GM21529 (cell line): ENCODE results near the gene ABHD15.
A peak's percentile ranks its signal among the peaks of the same experiment; 100 is the strongest.
"Not testable (repeated sequence)": the region's sequence is repeated elsewhere in the genome, so short reads cannot be mapped to it uniquely, and the experiment has no call there.

ENCODE experiments used
- ATAC-seq: cut with Tn5 transposase; IDR thresholded peaks from one replicate; pipeline ENCODE4 v1.9.1; 2021; ENCODE audit not compliant: unreplicated experiment

ABHD15 gene

DNA sequence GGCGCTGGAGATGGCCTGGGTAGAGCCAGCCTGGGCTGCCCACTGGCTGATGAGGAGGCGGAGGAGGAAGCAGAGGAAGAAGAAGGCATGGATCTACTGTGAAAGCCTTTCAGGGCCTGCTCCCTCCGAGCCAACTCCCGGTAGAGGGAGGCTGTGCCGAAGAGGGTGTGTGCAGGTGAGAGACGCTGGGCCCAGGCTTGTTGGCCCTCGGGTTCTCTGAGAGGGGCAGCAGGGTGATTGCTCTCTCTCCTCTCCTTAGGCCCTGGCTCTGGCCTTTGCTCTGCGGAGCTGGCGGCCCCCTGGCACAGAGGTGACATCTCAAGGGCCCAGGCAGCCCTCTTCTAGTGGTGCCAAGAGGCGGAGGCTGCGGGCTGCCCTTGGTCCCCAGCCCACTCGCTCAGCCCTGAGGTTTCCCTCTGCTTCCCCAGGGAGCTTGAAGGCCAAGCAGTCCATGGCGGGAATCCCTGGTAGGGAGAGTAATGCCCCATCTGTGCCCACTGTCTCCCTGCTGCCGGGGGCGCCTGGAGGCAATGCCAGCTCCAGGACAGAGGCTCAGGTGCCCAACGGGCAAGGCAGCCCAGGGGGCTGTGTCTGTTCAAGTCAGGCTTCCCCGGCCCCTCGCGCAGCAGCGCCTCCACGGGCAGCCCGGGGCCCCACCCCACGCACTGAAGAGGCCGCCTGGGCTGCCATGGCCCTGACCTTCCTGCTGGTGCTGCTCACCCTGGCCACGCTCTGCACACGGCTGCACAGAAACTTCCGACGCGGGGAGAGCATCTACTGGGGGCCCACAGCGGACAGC lies 5.2 kb upstream of the ABHD15 start:
- ATAC-seq, result no peak

GRCh38 chr17:29571486-29571882 lies 4.6 kb upstream of the ABHD15 start:
- ATAC-seq, result no peak

GRCh38 chr17:29570521-29570920 lies 3.7 kb upstream of the ABHD15 start:
- no peak for ATAC-seq

DNA sequence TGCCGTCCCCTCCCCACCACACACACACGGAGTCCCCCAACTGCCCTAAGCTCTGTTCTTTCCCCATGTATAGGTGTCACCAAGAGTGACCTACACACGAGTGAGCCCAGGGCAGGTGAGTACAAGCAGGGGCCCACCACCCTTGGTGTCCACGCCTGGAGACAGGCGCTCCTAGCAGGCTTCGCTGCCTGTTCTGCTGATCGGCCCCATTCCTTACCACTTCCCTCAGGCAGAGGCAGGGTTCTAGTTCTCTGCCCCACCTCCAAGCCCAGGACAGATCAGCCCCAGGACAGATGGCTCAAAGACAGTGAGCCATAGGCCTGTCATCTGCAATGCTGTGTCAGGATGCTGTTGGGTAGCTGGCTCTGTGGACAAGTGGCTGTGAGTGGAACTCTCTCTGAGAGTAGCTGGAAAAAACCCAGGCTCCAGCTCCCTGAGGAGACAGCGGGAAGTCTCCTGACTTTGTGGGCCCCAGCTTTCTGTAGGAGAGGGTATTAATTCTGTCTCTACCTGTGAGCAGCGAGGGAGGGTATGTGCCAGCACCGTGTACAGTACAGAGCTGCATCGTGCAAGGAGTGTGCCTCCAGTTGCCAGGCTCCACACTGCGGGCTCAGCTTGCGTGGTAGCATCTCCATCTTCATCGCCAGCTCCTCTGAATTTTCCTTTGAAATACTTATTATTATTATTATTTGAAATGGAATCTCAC lies 2.6 kb upstream of the ABHD15 start:
- ATAC-seq, result no peak

DNA sequence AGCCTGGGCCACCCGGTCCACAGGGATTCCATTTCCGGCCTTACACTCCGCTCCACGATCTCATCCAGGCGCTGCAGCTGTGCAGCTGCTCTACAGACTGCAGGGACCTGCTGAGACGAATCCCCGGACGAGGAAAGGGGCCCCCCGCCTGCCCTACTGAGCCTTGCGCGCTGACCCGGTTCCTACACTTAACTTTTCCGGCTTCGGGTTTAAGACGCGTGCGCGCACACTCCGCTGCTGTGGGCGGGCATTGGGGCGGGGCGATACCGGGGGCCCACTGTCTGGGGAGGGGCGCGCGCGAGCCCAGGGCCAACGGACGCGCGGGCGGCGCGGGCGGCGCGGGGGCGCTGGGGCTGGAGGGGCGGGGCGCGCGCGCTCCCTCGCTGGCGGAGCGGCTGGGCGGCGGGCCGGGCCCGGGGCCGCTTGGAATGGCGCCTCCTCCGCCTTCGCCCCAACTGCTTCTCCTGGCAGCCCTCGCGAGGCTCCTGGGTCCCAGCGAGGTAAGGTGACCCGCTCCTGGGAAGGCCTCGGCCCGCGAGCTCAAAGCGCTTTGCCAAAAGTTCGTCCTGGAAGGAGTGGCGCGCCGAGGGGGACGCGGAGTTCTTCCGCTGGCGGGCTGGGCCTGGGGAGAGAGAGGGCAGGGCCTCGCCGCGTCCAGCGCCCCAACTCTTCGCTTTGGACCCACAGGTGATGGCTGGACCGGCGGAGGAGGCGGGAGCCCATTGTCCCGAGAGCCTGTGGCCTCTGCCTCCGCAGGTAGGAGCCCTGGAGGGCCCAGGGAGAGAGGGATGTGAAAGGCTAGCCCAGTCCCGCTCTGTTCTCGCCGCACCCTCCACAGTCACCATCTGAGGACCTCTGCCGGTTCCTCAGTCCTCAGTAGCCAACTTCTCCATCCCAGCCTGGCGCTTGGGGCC lies 1.8 kb upstream of the ABHD15 start, which contains the start of gene TP53I13:
TSS of gene TP53I13 (plus strand) at position 371 of the 914 bp plus-strand sequence. CDS start at position 429, 58 bp downstream.
- peak; percentile 37 for ATAC-seq

DNA sequence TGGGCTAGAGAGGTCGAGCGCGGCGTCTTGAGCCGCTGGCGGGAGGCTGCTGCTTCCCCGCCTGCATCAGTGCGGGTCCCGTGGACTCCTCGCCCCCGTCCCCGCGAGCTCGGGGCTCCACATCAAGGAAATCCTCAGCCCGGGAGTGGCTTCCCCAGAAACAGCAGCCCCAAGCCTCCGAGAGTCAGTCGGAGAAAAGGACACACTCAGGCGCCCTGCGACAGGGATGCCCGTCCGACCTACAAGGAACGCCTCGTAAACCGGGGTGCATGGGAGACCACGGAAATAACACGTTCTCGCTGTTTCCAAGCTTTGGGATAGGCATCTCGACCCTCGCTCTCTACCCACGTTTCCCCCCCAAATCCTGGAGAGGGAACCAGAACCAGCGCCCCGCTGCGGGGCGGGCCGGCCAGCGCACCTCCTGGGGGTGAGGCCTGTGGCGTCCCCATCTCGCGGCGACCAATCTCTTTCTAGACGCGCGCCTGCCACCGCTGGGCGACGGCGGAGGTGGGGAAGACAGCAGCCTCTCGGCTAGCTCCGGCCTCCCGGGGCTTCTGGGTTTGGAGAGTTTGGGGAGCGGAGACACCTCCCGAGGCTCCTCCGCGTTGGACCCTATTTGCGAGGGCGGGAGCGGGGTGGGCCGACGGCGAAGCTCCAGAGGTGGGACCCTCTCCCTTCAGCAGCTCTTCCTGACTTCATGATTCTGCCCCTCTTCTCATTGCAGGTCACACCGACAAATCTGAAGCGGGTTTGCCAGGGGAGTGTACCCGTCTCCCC lies 905 bp upstream of the ABHD15 start:
- ATAC-seq, result peak; percentile 44

GRCh38 chr17:29567304-29567553 lies 392 bp upstream of the ABHD15 start:
- ATAC-seq, result peak; percentile 8

DNA sequence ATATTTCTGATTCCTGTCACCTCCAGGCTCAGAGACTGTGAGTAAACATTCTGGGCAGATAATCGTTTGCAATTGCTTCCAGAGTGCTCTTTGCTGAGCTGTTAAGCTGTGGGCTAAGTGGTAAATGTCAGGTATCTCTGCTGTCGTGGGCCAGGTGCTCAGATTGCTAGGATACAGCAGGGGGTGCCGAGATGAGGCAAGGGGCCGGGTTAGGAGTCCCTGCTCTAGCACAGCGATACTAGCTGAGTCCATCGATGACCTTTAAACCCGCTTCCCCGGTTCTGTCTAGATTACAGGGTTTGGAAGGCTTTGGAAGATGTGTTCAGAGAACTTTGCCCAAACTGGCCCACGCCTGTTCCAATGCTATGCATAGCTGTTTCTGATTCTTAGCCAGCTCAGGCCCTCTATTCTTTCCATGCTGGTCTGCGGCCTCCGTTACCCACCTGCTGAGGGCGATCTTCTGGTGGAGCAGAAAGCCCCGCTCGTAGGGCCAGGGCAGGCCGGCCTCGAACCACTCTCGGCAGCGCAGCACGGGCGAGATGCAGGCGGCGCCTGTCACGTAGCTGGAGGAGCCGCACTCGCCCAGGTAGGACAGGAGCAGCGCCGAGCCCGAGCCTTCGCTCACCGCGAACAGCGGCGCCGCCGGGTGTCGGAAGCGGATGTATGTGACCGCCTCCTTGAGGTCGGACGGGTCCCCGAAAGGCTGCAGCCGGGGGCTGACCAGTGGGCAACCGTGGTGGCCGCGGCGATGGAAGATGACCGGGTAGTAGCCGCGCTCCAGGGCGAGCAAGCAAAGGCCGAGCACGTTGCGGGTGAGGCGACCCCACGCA lies 979 bp downstream of the ABHD15 start:
- ATAC-seq, result peak; percentile 14

DNA sequence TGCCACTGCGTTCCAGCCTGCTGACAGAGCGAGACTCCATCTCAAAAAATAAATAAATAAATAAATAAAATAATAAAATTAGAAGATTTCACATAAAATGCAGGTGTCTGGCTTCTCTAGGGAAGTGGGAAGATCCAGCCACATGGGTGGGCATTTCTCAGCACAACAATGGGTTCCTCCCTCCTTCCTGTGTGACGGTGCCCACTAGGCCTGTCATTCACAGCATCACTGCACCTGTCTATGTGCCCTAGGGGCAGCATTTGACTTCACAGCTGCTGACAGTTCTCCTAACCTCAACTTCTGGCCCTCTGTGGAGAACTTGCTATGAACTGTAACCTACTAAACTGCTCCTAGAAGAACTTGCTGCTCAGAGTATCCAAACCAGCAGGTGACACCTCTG lies 3.0 kb downstream of the ABHD15 start:
- no peak for ATAC-seq

DNA sequence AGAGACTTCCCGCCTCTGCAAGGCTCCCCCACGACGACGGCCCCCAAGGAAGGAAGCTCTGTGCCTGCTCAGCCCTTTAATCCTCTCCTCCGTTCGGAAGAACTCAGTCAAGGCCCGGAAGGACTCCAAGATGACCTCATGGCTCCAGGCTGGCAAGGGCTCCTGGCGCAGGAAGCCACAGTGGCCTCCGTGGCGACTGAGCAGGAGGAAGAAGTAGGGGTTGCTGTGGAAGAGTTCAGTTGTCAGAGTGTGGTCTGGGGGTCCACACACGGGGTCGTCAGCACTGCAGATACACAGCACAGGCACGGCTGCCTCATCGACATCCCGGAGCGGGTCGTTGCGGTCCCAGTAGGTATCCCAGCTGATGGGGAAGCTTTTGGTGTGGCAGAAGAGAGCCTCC lies 4.2 kb downstream of the ABHD15 start:
- ATAC-seq, result no peak

DNA sequence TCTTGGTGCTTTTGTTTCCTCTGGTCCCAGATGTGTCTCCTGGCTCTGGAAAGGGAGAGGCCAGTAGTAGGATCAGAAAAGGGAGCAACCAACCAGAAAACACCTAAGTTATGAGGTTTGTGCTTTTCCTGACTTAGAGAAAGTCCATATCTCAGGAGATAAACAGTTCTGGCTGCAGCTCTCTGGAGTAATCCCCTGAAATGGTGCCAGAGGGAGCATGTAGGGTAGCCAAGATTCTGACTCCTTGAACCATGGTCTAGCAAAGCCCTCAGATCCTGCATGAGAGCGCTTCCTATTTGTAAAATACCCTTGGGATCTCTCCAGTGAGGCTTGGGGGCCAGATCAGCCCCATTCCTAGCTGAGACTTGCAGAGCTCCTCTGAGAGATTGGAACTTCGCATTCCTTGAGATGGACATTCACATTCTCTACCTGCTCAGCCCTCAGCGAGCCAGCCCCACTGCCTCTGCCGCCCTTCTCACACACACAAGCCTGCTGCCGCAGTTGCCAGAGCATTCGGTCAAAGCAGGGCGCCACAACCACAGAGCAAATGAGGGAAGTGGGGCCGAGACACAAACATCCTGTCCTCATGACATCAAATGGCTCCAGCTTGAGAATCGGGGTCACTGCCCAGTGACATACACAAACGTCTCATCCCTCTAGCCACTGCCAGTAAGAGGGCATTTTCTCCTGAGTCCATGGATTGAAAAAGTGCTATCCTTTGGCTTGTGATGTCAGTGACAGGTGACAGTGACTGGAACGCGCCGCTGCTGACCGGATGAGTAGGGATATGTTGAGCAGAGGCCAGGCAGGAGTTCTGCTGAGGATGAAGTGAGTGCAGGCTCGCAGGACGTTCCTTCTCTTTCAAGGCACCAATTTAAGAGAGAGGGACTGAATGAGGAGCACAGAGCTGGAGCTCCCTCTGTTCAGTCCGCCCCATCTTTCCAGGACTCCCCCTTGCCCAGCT lies 5.0 kb downstream of the ABHD15 start:
- no peak for ATAC-seq

DNA sequence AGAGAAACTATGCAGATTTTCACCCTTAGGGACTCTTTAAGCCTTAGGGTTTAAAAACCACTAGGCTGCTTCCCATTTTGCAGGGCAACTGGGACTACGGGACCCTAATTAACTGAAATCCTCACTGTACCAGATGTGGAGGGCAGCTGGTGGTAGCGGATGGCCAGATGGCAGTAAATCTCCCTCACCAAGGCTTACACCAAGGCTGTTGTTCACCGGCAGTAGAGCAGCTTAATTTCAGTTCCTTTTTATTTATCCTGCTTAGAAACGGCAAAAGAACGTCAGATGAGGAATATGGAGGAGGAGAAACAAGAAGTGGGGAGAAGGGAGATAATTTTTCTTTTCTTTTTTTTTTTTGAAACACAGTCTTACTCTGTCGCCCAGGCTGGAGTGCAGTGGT lies 6.5 kb downstream of the ABHD15 start:
- no peak for ATAC-seq

- ATAC-seq, result no peak
Measured at GRCh38 chr17:29559640-29560039, 7.2 kb downstream of the ABHD15 start.

DNA sequence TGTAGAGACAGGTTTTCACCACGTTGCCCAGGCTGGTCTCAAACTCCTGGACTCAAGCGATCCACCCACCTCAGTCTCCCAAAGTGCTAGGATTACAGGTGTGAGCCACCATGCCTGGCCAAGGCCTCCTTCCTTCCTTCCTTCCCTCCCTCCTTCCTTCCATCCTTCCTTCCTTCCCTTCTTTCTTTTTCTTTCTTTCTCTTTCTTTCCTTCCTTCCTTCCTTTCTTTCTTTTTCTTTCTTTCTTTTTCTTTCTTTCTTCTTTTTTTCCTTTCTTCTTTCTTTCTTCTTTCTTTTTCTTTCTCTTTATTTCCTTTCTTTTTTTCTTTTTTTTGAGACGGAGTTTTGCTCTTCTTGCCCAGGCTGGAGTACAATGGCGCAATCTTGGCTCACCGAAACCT lies 8.7 kb downstream of the ABHD15 start:
- ATAC-seq, result not testable (repeated sequence)

GRCh38 chr17:29557739-29558116 lies 9.1 kb downstream of the ABHD15 start:
- no peak for ATAC-seq

DNA sequence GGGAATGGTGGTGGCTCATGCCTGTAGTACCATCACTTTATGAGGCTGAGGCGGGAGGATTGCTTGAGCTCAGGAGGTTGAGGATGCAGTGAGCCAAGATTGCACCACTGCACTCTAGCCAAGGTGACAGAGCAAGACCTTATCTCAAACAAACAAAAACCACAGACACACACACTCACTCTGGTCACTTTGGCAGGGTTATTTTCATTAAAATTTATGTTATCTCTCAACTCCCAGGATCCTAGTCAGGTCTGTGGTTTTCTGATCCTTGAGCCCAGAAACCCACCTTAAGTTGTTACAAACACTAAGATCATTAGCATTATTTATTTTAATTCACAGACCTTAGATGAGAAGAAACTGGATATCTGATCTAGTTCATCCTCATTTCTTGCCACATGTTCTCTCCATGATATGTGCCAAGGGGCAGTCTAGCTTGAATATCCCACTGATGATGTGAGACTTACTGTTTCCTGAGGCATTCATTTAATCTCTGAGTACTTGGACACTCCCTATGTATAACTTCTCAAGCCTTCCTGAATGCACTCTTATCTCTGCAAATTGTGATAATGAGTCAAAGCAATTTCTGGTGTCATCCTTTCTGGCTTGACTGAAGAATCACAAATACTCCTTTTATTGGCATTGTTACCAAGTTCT lies 9.6 kb downstream of the ABHD15 start:
- no peak for ATAC-seq

- ATAC-seq, result no peak
Measured at GRCh38 chr17:29555840-29556239, 11.0 kb downstream of the ABHD15 start.

DNA sequence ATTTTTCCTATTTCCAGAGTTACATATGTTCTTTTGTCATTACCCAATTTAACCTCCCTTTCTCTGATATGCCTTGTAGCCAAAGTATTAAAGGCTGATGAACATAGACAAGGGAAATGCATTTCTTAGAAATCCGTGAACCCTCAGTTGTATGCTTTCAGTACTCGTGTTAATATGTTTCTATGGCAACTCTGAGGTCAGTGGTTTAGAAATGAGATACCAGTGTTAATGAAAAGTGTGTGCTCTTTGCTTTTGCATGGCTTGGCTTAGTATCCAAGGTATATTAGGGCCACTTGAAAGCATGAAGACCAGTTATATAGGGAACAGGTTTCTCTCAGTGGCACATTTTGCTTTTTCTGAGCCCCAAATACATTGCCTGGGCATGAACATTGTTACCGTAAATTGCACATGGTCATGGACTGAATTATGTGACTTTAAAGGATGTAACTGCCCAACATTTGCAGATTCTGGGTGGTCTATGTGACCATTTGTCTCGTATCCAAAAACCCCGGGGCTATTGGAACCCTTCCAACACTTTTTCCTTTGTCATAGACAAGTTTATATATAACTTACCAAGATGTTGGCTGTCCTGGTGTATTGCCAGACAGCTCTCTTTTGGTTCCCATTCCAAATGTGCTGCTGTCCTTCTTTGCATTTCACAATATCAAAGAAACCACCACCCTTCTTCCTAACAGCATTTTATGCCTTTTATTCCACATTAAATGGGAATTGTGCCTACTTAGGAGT lies 17.5 kb downstream of the ABHD15 start:
- ATAC-seq, result no peak
